Measurements from ENCODE around the gene LIN7A.
"Not testable (repeated sequence)": the region's sequence is repeated elsewhere in the genome, so short reads cannot be mapped to it uniquely, and the experiment has no call there.

Gene LIN7A

GRCh38 chr12:80807640-80808288 is 130.0 kb downstream of the LIN7A start:
- DNase-seq (ENCODE audit: low spot score): no peak

- DNase-seq (ENCODE audit: low spot score): no peak
Measured at GRCh38 chr12:80805106-80805505, 132.6 kb downstream of the LIN7A start.

- DNase-seq (ENCODE audit: low spot score): no peak
Measured at GRCh38 chr12:80802652-80803400, 134.9 kb downstream of the LIN7A start.

- no peak for DNase-seq (ENCODE audit: low spot score)
Measured at GRCh38 chr12:80798281-80798680, 139.5 kb downstream of the LIN7A start.

- DNase-seq (ENCODE audit: low spot score): no peak
Measured at GRCh38 chr12:80794551-80794950, 143.2 kb downstream of the LIN7A start.

GRCh38 chr12:80792861-80793260 is 144.9 kb downstream of the LIN7A start:
- DNase-seq (ENCODE audit: low spot score): no peak

GRCh38 chr12:80791863-80792262 is 145.9 kb downstream of the LIN7A start:
- DNase-seq (ENCODE audit: low spot score): no peak

GRCh38 chr12:80788407-80788806 is 149.3 kb downstream of the LIN7A start:
- DNase-seq (ENCODE audit: low spot score): not testable (repeated sequence)

GRCh38 chr12:80782963-80783470 is 154.7 kb downstream of the LIN7A start:
- DNase-seq (ENCODE audit: low spot score): not testable (repeated sequence)

- DNase-seq (ENCODE audit: low spot score): no peak
Measured at GRCh38 chr12:80781313-80781712, 156.4 kb downstream of the LIN7A start.

GRCh38 chr12:80780746-80781145 is 157.0 kb downstream of the LIN7A start:
- no peak for DNase-seq (ENCODE audit: low spot score)

GRCh38 chr12:80778005-80778541 is 159.7 kb downstream of the LIN7A start:
- DNase-seq (ENCODE audit: low spot score): no peak

GRCh38 chr12:80777587-80777986 is 160.1 kb downstream of the LIN7A start:
- DNase-seq (ENCODE audit: low spot score): no peak

- no peak for DNase-seq (ENCODE audit: low spot score)
Measured at GRCh38 chr12:80776706-80777105, 161.0 kb downstream of the LIN7A start.

- no peak for DNase-seq (ENCODE audit: low spot score)
Measured at GRCh38 chr12:80770958-80771357, 166.8 kb downstream of the LIN7A start.

GRCh38 chr12:80769553-80770140 is 168.1 kb downstream of the LIN7A start:
- no peak for DNase-seq (ENCODE audit: low spot score)

- DNase-seq (ENCODE audit: low spot score): no peak
Measured at GRCh38 chr12:80766897-80767296, 170.8 kb downstream of the LIN7A start.

GRCh38 chr12:80766210-80766609 is 171.5 kb downstream of the LIN7A start:
- DNase-seq (ENCODE audit: low spot score): no peak

GRCh38 chr12:80763874-80764273 is 173.9 kb downstream of the LIN7A start:
- no peak for DNase-seq (ENCODE audit: low spot score)

GRCh38 chr12:80761838-80762237 is 175.9 kb downstream of the LIN7A start:
- DNase-seq (ENCODE audit: low spot score): no peak

- no peak for DNase-seq (ENCODE audit: low spot score)
Measured at GRCh38 chr12:80756875-80757274, 180.9 kb downstream of the LIN7A start.

GRCh38 chr12:80754274-80754673 is 183.5 kb downstream of the LIN7A start:
- DNase-seq (ENCODE audit: low spot score): no peak

- no peak for DNase-seq (ENCODE audit: low spot score)
Measured at GRCh38 chr12:80752464-80752863, 185.3 kb downstream of the LIN7A start.
